Activated CD4-positive, alpha-beta T cell treated with anti-CD3 and anti-CD28 coated beads for 48 hours (primary cell): ENCODE data around the gene ARL4D.
"Not testable (repeated sequence)": the region's sequence is repeated elsewhere in the genome, so short reads cannot be mapped to it uniquely, and the experiment has no call there.

Experiments
- DNase-seq: peaks from one replicate; pipeline ENCODE4 v3.0.0-alpha.2; 2020

Gene ARL4D

GRCh38 chr17:43371227-43371821, 27.5 kb upstream of the ARL4D start:
- DNase-seq: no peak

DNA sequence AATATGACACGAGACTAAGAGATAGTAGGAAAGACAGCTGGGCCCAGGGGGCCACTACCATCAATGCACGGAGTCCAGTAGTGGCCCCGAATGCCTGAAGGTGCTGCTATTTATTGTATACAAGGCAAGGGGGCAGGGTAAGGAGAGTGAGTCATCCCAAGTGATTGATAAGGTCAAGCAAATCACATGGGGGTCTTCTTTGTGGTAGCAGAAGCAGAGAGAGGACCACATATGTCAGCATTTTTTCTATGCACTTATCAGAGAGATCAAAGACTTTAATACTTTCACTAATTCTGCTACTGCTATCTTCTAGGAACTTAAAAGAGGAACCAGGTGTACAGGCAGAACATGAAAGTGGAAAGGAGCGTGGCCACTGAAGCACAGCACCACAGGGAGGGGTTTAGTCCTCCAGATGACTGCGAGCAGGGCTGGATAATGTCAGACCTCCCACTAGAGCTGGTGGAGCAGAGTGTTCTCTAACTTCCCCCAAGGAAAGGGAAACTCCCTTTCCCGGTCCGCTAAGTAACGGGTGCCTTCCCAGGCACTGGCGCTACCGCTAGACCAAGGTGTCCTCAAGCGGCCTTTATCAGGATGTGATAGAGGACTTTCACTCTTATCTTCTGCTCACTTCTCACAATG, 26.4 kb upstream of the ARL4D start:
- no peak for DNase-seq

DNA sequence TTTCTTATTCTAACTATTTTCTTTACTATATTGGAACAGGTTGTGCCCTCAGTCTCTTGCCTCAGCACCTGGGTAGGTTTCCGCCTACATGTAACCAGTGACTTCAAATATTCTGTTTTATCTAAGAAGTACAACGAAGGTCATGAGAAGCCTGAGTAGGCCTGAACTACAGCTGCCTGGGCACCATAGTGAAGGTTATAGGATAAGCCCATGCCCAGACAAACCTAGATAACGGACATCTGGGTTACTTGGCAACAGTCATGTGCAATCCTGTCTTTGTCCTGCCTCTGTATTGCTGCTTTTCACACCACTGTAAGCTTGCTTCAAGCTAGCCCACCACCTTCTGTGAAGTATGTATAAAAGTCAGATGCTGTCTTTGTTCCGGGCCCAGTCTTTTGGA, 25.4 kb upstream of the ARL4D start:
- no peak for DNase-seq

GRCh38 chr17:43375915-43376314, 22.9 kb upstream of the ARL4D start:
- DNase-seq: not testable (repeated sequence)

GRCh38 chr17:43377056-43377810, 21.6 kb upstream of the ARL4D start:
- DNase-seq: no peak

GRCh38 chr17:43378766-43379165, 20.0 kb upstream of the ARL4D start:
- no peak for DNase-seq

DNA sequence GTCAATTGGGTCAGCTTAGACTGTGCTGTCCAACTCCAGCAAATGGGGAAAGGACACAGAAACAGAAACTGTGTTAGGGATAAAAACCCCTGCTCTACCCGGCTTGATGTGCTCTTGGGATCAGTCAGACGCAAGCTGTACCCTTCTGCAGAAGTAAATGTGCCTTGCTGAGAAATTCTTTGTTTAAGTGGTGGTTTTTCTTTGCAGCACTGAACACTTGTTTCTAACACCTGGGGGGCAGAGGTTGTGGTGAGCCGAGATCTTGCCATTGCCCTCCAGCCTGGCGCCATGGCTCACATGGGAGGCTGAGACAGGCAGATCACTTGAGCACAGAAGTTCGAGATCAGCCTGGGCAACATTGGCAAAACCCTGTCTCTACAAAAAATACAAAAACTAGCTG, 18.5 kb upstream of the ARL4D start:
- no peak for DNase-seq

DNA sequence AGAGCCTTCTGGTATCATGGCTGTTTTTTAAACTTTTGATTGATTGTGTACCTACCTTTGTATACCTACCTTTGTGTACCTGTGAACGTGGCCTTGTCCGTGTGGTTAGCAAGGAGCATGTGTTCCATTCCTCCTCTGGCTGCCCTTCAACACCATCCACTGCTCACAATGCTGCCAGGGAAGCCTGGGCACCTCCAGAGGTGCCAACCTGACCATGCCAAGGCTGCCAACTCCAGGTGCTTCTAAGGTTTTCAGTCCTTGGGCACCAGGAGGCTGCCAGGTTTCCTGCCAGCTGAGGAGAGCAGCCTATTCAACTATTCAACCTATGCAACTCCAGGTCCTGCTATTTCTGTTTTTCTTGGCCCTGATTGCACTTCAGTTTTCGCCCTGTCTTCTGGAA, 17.6 kb upstream of the ARL4D start:
- no peak for DNase-seq

- DNase-seq: no peak
Observed at GRCh38 chr17:43381621-43382020, 17.2 kb upstream of the ARL4D start.

DNA sequence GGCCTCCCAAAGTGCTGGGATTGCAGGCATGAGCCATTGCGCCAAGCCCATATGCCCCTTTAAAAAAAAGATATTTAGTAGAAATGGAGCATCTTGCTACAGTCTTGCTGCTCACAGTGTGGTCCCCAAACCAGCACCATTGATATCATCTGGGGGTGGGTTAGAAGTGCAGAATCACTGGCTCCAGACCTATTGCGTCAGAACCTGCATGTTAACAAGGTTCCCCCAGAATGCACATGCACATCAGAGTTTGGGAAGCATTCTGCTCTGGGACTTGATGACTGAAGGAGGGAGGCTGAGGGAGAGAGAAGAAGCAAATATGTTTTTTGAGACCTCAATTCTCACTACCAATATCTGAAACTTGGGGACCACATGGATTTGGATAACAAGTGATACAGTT, 16.0 kb upstream of the ARL4D start:
- no peak for DNase-seq

DNA sequence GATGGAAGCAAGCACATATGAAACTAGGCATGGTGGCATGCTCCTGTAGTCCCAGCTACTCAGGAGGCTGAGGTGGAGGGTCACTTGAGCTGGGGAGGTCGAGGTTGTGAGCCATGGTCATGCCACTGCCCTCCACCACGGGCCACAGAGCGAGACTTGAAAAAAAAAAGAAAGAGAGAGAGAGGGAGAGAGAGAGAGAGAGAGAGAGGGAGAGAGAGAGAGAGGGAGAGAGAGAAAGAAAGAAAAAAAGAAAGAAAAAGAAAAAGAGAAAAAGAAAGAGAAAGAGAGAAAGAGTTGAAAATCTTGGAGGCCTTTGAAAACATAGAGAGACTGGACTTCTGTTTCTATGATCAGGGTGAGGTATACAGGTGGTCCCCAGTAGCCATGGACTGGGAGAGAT, 15.4 kb upstream of the ARL4D start:
- DNase-seq: no peak

GRCh38 chr17:43383826-43384475, 14.8 kb upstream of the ARL4D start:
- no peak for DNase-seq

DNA sequence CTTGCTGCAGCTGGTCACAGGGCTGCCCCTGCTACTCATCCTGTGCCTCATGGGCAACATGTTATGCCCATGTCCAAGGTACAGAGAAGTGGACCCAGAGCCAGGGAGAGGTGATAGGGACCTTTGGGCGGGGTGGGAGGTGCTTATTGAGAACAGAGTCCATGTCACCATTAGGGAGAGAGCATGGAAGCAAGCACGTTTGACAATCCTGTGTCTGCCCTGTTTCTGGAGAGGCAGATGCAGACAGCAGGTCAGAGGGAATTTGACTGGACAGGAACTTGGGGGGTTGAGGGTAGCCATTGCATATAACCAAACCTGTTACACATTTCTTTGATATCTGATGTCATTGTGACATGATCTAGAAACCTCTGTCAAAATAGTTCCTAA, 14.3 kb upstream of the ARL4D start:
- no peak for DNase-seq

DNA sequence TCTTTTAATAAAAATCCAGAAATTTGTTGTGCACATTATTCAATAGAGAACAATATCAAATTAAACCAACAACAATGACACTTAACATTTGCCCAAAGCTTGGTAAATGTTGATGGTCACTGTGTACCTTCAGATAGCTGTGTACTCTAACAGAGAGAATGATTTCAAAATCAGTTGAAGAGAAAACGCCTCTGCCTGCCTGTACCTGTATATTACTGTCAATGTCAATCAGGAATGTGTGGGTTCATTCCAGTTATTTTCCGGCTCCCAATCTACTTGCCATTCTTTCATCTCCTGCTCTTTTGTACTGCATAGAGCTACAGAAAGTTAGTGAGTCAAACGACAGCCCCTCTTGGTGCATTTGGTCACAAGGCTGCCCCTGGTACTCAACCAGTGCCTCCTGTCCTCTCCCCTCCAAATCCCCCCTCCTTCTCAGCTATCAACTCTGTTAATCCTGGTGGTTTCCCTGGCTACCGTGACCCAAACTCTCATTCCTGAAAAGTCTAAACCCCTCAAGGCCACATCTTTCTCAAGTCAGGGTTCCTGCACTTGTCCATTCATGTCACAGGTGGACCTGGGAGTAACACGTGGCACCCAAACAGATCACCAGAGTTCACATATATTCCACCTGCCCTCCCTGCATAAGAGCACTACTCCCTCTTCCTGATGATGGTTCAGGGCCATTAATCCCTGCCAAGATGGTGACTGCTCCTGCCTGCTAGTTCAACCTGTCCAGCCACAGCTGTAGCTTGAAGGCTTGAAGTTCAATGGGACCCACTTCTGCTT, 13.6 kb upstream of the ARL4D start:
- no peak for DNase-seq

- peak; percentile 92 for DNase-seq
Observed at GRCh38 chr17:43388359-43389045, 10.3 kb upstream of the ARL4D start.

- peak; percentile 89 for DNase-seq
Observed at GRCh38 chr17:43389046-43389947, 9.5 kb upstream of the ARL4D start.

DNA sequence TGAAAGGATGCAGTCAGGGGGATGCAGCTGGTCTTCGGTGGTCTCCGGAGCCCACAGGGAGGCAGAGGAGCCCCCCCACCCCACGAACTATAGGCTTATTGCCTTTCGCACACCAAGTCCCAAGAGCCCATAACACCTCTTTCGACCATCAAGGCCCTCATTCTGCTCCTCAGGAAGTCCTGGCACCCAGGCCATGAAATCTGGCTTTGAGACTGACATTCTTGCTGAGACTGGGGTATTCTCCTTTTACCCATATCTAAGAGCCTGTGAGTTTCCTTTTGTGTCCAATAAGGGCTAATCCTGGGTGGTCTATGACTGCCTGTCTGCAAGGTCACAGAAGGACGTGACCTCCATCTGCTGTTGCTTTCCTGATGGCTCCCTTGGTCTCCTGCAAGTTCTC, 6.4 kb upstream of the ARL4D start:
- DNase-seq: no peak

DNA sequence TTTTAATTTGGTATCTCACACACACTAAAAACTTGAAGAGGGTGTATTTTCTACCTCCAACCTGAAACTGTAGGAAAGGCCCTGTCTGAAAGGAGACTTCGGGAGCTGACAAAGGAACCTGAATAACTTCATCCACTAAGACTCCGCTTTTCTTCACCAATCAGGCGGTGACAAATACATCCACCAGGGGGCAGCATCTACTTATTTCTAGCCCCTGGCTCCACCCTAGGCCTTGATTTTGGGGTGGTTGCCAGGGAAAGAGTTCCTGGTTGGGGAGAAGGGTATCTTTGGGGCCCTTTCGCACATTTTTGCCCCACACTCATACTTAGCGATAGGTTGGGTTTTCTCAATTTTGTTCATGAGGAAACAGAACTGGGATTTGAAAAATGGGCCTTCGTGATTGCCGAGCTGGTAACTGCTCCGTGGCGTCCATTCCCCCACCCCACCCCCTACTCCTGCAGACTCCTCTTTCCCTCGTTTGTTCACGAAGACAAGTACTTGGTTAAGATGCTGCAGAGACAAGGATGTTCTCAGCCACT, 4.8 kb upstream of the ARL4D start:
- peak; percentile 95 for DNase-seq

GRCh38 chr17:43394696-43395095, 4.1 kb upstream of the ARL4D start:
- not testable (repeated sequence) for DNase-seq

GRCh38 chr17:43395165-43395564, 3.6 kb upstream of the ARL4D start:
- DNase-seq: no peak

- no peak for DNase-seq
Observed at GRCh38 chr17:43396491-43397060, 2.2 kb upstream of the ARL4D start.
